Medulla oblongata (tissue), 1 donor: ENCODE data around the gene PPP1R26.
"Not testable (repeated sequence)": the region's sequence is repeated elsewhere in the genome, so short reads cannot be mapped to it uniquely, and the experiment has no call there.

Experiments used
- DNase-seq: peaks from one replicate; pipeline ENCODE4 v3.0.0-alpha.2; 2015; ENCODE audit errors: extremely low spot score

Gene PPP1R26, protein sequence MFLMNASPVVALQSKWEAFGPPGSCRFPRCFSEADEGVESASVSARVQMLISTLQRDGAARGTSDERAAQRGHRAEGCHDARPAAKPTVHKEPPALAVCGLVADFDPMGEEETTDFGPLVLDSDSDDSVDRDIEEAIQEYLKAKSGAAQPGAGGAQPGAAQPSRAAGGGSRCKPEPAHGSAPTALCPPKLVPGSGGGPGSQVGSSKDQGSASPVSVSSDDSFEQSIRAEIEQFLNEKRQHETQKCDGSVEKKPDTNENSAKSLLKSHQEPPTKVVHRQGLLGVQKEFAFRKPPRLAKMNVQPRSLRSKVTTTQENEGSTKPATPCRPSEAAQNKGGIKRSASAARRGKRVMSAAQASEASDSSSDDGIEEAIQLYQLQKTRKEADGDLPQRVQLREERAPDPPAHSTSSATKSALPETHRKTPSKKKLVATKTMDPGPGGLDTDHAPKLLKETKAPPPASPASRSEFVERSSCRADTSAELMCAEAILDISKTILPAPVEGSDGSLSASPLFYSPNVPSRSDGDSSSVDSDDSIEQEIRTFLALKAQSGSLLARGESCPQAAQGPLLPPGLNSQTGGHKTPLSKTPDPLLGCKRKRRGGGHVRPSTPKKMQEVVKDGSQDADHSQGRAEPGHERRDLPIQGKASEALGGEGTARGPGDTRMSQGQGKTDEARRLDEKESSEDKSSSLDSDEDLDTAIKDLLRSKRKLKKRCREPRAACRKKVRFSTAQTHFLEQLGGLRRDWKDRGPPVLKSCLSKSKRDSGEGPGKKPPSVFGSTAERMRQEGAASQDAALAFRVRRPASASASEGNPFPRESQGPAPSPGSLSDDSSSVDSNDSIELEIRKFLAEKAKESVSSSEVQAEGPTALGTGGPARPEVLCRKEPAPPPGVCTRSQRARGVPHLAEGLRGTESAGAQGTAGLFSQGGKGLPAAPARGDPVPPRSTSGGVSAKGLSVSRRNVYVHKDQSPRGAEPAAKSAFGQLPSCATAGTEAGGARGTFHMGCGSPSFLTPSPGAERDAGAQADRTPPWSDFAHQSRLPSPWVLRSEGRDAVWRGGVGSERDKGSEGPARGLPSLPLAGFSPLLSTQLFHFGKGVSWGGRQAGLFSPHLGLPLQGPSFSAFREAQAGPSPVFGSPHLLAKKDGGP (N-terminal part only)

DNA sequence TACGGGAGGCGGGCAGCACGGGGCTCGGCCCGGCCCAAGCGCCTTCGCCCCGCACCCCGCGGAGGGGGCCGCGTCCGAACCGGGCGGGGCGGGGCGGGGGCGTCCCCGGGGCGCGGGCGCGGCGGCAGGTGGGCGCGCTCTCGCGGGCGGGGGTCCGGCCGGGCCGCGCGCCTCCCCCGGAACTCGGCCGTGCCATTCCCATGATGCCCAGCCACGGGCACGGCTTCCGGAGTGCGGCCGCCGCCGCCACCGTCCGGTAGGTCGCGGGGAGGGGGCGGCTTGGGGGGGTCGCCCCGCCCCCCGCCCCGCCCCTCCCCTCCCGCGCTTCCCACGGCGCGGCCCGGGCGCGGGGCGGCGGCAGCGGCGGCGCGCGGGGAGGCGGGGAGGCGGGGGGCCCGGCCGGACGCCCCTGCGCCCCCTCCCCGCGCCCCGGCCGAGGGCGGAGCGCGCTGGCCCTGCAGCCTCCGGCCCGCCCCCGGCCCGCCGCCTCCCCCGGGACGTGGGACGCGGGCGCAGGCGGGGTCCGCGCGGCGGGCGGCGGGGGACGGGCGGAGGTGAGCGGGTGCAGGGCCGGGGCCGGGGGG lies at the start of gene PPP1R26:
TSS of gene PPP1R26 (plus strand) at position 314 of the 584 bp plus-strand sequence. CDS start 4,729 bp downstream, outside the sequence.
- peak; percentile 22 for DNase-seq

DNA sequence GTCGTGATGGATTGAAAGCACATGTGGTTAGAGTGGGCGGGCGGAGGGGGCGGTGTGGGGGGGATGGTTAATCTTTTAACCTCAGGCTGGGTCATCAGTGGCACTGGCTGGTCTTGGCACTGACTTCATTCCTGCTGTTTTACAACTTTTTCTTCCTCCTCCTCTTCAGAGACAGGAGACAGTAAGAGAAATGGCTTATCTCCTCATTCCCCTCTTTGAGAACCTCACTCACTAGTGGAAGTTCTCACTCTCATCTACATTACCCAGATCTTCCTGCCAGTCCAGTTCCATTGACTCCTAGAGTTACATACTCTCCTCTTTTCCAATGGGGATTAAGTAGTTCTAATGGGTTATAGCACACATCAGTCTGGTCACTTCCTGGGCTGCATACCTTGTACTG lies 42.3 kb upstream of the PPP1R26 start:
- no peak for DNase-seq

DNA sequence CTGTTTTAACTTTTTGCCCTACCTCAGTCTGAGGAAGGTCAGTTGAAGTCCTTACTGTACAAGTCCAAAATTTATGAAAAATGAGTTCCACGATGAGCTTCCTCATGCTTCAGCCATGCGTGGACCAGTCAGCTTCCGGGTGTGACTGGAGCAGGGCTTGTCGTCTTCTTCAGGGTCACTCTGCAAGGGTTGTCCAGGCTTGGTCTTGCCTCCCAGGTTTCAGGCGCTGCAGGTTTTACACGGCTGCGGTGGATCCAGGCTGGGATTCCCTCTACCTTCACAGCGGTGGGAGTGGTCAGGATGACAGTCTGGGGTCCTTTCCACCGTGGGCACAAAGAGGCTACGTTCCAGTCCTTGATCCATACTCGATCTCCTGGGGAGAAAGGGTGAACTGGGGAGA lies 41.9 kb upstream of the PPP1R26 start:
- DNase-seq = not testable (repeated sequence)

DNA sequence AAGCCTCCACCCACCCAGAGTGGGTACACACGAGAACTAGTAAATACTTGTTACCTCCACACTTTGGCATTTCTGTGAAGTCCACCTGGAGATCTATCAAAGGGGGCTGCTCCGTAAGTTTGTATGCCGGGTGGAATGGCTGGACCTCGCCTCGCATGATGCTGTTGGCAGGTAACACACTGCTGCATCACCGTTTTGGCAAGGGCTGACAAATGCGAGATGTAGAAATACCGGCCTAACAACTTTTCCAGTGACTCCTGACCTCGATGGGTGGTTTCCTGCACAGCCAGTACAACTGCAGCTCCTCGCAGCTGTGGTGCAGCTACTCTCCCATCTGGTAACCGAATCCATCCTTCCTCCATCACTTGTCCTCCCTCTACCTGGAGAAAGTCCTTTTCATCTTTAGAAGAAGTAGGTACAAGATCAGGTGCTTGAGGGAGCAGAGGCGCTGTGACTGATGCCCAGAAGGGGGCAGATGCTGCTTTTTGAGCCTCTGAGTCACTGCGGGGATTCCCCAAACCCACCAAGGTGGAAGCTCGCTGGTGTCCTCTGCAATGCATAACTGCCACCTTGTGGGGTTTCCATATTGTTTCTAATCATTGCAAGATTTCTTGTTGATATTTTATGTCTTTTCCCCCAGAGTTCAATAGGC lies 40.9 kb upstream of the PPP1R26 start:
- not testable (repeated sequence) for DNase-seq

DNA sequence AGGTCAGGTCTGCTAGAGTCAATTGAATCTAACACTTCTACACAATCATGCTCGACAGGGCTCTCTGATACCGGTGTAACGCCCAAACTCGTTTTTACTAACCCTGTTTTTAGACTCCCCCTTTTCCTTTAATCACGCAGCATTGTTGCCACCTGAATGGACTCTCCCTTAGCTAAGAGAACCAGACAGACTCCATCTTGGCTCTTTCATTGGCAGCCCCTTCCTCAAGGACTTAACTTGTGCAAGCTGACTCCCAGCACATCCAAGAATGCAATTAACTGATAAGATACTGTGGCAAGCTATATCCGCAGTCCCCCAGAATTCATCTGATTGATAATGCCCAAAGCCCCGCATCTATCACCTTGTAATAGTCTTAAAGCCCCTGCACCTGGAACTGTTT lies 40.1 kb upstream of the PPP1R26 start:
- not testable (repeated sequence) for DNase-seq

DNA sequence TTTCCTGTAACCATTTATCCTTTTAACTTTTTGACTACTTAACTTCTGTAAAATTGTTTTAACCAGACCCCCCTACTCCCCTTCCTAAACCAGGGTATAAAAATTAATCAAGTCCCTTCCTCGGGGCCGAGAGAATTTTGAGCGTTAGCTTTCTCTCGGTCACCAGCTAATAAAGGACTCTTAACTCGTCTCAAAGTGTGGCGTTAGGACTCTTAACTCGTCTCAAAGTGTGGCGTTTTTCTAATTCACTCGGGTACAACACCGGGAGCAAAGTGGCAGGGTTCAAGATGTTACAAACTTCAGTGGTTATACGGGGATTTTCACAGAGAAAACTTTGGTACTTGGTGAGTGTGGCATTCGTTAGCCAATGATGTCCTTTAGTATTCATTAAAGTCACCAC lies 39.7 kb upstream of the PPP1R26 start:
- DNase-seq = no peak

DNA sequence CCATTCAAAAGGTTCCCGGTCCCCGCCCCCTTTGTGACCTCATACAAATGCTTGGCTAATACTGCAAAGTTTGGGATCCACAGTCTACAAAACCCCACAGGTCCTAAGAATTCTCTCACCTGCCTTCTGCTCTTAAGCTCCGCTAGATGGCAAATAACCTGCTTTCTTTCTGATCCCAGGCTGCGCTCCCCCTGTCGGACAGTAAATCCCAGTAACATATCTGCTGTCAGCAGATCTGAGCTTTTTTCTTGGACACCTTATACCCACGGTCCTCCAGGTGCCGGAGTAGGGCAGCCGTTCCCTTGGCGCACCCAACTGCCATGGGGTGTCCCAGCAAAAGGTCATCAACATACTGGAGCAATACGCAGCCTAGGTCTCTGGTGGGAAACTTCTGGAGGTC lies 39.0 kb upstream of the PPP1R26 start:
- DNase-seq = no peak

DNA sequence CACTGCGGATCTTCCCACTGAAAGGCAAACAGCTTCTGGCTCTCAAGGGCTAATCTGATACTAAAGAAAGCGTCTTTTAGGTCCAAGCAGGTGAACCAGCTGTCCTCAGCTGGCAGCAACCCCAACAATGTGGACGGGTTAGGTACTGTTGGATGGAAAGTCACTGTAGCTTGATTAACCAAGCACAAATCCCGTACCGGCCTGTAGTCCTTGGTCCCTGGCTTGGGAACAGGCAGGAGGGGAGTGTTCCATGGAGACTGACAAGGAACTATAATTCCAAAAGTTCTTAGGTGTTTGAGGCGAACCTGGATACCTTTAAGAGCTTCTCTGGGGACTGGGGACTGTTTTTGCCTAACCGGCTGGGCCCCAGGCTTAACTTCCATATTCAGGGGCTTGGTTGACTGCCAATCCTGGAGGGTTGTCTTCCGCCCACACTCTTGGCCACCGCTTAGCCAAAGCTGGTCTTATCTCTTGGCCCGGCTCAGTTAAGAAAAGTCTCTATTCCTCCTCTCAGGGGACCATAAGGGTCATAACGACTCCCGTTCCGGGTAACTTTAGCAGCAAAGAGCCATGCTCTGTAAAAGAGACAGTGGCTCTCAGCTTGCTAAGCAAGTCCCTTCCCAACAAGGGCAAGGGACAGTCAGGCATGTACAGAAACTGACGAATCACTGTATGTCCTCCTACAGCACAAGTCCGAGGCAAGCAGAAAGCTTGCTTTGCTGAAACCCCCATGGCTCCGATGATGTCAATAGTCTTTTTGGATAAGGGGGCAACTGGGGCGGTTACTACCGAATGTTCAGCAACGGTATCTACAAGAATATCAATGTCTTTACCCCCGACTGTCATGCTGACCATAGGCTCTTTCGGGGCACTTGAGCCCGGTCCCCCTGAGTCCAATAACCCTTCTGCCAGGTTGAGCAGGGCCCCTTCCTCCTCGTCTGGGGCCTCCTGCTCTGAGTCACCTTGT lies 38.2 kb upstream of the PPP1R26 start:
- peak; percentile 10 for DNase-seq

DNA sequence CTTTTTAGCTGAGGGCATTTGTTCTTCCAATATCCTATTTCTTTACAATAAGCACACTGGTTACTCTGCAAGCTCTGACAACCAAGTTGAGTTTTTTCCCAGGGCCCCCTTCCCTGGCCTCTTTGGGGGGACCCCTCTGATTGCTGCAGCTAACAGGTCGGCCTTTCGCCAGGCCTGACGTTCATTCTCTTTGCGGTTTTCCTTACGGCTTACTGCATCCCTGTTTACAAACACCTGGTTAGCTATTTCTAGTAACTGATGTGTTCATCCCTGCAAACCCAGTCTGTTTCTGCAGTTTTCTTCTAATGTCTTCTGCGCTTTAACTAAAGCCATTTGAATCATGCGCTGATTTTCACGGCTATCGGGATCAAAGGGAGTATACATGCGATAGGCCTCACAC lies 37.5 kb upstream of the PPP1R26 start:
- DNase-seq = no peak

DNA sequence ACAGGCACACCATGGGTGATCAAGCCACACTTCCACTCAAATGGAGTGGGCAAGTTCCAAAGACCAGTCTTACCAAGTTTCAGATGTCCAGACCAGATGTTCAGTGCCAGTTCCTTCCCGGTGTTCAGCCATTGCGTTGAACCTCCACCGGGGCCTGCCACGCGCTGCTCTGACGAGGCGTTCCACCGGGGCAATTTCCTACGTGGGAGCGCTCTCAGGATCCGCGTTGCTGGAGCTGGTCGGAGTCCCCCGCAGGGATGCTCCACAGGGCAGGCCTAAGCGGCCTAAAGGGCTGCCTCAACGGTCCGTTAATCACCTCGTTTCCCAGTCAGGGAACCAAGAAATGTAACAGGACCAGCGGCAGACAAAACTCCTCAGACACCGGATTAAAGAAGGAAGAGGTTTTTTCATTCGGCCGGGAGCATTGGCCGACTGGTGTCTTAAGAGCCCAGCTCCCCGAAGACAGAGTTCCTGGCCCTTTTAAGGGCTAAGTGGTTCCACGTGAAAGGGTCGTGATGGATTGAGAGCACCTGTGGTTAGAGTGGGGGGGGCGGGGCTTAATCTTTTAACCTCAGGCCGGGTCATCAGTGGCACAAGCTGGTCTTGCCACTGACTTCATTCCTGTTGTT lies 35.7 kb upstream of the PPP1R26 start:
- DNase-seq = no peak

DNA sequence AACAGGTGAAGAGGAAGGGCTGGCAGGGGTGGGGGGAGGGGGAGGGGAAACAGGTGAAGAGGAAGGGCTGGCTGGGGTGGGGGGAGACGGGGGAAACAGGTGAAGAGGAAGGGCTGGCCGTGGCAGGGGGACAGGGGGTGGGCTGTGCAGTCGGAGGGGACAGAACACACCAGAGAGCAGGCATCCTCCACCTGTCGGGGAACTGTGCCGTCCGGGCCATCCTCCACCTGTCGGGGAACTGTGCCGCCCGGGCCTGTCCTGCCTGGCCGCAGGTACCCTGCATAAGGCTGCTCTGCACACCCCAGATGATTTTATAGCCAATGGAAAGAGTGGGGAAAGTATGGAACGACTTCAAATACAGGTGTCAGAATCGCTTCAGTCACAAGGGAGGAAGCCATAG lies 32.5 kb upstream of the PPP1R26 start:
- DNase-seq = no peak

DNA sequence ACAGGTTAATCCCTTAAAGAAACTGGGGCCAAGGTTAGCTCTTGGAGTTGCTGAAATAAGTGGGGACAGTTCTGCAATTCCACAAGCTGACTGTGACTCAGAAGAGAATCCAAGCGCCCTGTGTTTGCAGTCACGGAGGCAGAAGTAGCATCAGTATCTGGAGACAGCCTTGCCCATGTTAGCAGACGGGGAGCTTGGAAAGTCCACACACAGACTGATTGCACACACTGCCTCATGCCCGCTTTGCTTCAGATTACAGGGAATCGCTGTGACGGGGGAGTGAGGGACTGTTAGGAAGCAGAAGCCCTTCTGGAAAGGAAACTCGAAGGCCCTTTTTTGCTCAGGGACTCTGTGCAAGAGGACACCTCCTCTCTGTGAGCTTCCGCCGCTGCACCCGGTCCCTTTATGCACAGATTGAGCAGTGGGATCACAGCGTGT lies 30.9 kb upstream of the PPP1R26 start:
- no peak for DNase-seq

DNA sequence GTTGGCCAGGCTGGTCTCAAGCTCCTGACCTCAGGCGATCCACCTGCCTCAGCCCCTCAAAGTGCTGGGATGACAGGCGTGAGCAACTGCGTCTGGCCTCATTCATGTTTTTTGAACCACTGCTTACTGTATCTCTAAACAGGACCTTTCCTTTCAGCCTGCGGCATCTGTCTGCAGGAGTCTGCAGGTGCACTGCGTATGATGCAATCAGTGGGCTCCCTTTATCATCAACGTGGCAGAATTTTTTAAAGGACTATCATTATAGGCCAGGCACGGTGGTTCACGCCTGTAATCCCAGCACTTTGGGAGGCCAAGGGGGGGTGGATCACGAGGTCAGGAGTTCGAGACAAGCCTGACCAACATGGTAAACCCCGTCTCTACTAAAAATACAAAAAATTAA lies 30.1 kb upstream of the PPP1R26 start:
- DNase-seq = not testable (repeated sequence)

DNA sequence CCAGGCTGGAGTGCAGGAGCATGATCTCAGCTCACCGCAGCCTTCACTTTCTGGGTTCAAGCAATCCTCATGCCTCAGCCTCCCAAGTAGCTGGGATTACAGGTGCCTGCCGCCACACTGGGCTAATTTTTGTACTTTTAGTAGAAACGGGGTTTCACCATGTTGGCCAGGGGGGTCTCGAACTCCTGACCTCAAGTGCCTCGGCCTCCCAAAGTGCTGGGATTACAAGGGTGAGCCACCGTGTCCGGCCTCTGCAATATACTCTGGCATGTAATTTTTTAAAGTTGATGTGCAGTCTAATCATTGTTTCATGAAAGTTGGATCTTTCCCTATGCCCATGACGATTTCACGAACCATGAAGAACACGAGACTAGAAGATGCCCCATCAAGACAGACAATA lies 28.6 kb upstream of the PPP1R26 start:
- DNase-seq = no peak

DNA sequence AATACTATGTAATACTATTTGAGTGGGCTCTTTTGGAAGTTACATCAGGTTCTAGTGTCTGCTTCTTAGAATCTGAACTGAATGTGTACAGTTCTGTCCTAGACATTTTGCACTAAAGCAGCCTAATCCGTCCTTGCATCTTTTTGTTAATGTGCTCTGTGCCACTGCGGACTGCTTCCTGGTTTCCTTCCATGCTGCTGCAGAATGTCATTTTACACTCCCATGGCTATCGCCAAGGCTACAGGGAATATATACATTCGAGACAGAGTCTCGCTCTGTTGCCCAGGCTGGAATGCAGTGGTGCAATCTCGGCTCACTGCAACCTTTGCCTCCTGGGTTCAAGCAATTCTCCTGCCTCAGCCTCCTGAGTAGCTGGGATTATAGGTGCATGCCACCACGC lies 27.7 kb upstream of the PPP1R26 start:
- not testable (repeated sequence) for DNase-seq

DNA sequence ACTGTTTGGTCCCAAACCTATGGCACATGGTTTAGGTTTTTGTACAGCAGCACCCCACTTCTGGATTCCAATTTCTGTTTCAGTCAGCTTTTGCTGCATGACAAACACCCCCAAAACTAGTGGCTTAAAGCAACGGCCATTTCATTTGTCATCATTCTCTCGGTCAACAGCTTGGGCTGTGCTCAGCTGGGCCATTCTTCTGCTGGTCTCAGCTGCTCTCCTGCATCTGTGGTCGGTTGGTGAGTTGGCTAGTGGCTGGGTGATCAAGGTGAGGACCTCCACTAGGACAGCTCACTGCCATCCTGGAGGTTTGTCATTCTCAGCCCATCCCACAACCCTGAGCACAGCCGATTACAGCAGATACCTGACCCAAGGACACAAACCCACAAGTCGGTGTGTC lies 24.8 kb upstream of the PPP1R26 start:
- DNase-seq = no peak

DNA sequence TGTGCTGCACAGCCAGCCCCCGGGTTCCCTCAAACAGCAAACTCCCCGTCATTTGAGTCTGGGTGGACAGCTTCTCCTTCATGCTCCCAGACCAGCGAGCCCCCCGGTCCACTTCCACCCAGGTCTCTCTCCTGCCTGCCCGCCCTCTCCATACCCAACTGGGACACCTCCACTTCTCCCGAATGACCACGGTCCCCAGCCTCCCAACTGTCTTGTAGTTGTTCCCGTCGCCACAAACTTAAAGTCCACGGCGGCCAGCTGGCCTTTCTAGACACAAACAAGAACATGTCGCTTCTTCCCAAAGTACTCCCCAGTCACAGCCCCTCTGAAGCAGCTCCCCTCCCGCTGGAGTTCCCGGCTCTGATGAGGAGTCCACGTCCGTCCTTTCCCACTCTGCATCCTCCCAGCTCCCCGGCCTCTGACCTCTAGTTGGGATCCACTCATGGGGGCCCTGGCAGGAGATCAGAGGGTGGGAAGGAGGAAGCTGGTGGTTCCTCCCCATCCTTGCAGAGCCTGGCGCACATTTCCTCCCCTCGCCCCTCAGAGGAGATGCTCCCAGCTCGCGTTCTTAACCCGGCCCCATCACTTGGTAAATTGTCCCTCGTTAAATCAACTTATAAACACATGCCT lies 24.1 kb upstream of the PPP1R26 start:
- no peak for DNase-seq

DNA sequence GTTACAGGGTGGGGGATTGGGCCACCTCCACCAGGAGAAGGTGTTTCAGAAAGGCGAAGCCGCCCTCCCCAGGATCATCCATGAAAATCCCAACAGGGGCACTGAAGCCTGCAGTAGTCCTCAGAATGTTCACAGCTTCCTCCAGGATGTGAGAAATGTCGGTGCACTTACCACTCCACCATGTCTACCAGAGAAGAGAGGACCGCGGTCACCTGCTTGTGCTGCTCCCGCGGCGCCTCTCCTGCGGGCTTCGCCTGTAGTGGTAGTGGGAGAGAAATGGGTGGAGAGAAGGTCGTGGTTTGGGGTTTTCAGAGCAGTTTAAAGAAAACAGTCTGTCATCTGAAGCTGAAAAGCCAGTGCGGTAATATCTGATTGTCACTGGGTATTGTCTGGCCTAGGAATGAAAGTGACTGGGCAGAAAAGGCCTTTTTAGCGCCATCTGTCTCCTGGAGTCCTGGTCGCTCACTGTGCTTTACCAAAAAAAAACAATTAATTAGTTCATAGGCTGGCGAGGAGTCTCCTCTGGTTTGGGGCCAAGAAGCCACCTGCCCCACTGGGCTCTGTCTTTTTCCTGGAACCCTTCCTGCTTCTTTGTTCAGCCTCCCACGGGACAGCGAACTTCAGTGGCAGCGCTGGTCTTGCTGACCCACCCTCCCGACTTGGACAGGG lies 23.0 kb upstream of the PPP1R26 start:
- DNase-seq = no peak

DNA sequence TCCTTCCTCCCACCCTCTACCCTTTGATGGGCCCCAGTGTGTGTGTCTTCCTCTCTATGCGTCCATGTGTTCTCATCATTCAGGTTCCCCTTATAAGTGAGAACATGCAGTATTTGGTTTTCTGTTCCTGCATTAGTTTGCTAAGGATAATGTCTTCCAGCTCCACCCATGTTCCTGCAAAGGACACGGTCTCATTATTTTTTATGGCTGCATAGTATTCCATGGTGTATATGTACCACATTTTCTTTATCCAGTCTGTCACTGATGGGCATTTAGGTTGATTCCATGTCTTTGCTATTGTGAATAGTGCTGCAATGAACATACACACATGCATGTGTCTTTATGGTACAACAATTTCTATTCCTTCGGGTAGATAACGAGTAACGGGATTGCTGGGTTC lies 21.1 kb upstream of the PPP1R26 start:
- DNase-seq = not testable (repeated sequence)
